A549 treated with DMSO at 1 μM for 4 hours (cell line): ENCODE results near the gene PRR7. TPM values are rescaled to one million over a fixed set of nuclear protein-coding genes. Genes with fewer than 3 reads are reported as not detected.

ENCODE experiments used
- total RNA-seq: library from RNA; stranded (reverse); fragments of 200-300 nt; extraction: Qiagen RNA extraction; gene quantifications from 5 replicates; pipeline ENCODE4 v1.2.3, GENCODE V29; 2022; ENCODE audit warnings: low read depth

Gene PRR7, protein sequence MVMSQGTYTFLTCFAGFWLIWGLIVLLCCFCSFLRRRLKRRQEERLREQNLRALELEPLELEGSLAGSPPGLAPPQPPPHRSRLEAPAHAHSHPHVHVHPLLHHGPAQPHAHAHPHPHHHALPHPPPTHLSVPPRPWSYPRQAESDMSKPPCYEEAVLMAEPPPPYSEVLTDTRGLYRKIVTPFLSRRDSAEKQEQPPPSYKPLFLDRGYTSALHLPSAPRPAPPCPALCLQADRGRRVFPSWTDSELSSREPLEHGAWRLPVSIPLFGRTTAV
- 13.5 to 37.0 TPM (median 31.3 TPM) in 5 replicates for total RNA-seq

DNA sequence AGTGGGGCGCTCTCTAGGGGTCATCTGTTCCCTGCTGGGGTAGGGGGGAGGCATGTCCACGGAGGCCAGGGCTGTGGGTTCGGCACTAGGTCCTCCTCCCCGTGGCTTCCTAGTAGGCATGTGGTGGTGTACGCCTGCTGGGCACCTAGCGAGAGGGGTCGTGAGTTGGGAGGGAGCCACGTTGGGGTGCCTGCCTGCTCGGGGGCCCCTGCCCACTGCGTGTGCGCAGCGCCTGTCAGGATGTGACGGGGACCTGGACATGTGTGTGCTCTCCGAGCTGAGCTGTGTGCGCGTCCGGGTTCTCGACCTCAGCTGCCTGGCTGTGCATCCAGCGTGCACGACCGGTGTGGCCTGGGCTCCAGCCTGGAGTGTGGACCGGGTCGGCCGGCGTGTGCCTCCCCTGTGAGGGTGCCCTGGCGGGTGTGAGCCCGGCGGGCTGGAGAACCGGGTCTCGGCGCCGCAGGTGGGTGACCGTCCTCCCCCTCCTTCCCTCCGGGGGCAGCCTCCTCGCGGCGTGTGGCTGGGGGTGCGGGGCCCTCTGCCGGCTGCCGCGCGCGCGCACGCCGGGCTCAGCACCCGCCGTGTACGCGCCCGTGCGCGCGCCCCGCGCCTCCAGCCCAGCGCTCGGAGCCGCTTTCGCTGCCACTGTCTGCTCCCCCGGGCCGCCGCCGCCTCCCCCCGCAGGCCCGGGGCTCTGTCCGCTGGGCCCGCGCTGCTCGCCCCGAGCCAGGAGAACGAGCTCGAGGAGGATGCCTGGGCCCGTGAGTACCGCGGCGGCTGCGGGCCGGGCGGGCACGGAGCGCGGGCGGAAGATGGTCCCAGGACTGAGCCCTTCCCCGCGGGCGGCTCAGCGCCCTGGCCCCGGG is at the start of gene PRR7:
PRR7 (plus strand) TSS at position 615 of the 866 bp plus-strand sequence. CDS start 8,254 bp downstream, outside the sequence.

DNA sequence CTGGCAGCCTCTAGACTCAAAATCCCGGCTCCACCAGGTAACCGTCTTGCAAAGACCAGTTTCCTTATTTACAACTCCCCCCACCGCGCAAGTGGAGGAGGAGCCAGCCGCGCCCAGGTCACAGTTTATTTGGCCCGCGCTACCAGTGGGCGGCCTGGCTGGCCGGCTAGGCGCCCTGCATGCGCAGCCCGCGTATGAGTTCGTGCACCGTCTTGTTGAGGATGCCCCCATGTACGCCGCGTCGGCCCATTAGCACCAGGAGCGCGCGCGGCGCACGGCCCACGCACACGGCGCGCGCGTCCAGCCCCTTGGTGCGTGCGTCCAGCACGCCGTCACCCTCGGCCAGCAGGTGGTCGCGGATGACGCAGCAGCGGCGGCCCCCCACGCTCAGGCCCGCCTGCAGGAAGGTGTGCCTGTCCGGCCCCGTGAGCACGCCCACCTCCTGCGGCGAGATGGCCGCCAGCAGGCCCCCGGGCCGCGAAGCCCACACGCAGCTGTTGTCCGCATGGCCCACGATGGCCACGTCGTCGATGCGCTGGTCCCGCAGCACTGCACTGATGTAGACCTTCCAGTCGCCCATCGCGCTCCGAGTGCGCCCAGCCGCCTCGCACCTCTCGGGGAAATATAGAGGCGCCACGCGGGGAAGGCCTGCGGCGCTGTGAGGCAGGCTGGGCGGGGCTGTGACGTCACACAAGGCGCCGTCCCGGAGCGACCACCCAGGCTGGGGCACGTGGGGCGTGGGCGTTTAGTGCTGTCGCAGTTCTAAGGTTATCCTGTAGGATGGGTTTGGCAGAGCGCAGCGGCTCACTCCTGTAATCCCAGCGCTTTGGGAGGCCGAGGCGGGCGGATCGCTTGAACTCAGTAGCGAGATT is 46.4 kb upstream of the PRR7 start, which contains the start of gene PFN3:
PFN3 (minus strand) TSS at position 665 of the 872 bp plus-strand sequence; CDS start at position 580, 85 bp downstream.

DNA sequence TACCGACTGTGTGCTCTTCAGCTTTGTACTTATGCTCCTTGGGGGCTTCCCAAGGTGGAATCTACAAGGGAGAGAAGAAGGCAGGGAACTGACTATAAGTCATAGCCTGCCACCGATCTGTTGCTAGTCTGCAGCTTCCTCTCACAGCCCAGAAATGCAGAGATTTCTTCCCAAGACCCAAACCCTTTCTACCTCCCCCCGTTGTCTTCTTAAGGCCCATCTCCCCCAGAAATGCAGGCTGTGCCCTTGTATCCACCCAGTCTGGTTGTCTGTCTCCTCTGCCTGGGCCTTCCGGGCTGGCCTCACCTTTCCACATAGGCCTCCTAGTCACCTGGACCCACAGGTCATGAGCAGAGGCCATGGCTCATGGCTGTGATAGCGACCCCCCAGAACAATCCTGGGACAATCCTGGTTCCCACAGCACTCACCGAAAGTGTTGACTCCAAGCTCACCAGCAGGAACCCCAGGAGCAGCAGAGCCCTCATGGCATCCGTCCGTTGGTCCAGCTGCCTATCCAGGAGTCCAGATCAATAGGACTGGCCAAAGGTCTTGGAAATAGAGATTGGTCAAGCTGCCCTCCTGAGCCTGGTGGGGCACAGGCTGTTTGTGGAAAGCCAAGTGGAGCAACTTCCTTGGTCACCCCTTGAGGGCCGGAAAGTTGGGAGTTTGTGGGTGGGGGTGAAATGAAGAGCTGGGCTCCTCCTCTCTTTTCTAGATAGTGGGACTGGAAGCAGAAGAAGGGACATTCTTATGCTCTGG is 37.4 kb upstream of the PRR7 start, which contains the start of gene F12:
F12 (minus strand) TSS at position 522 of the 759 bp plus-strand sequence; CDS start at position 485, 37 bp downstream.

DNA sequence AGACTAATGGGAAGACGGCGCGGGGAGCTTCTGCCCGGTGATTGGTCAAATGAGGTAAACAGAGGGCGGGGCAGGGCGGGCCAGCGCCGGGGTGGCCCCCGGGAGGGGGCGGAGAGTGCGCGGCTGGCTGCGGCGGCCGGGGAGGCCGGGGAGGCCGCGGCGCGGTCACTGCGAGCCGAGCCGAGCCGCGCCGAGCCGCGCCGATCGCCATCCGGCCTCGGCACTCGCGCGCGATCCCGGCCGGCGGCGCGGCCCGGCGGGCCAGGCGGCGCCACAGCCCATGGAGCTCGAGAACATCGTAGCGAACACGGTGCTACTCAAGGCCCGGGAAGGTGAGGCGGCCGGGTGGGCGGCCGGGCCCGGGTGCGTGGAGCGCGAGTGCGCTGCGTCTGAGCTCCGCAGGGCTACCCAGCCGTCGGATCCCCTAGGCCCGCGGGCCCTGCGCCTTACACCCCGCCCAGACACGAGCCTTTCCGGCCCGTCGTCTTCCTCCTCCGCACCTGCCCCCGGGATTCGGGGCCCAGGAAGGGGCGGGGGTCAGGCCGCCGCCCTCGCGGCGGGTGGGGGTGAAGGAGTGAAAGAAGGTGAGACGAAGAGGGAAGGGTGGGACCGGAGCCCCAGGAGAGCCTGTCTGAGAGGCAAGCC is 19.9 kb upstream of the PRR7 start, which contains the start of gene GRK6:
GRK6 (plus strand) TSS at position 111 of the 645 bp plus-strand sequence; CDS start at position 281, 170 bp downstream.

DNA sequence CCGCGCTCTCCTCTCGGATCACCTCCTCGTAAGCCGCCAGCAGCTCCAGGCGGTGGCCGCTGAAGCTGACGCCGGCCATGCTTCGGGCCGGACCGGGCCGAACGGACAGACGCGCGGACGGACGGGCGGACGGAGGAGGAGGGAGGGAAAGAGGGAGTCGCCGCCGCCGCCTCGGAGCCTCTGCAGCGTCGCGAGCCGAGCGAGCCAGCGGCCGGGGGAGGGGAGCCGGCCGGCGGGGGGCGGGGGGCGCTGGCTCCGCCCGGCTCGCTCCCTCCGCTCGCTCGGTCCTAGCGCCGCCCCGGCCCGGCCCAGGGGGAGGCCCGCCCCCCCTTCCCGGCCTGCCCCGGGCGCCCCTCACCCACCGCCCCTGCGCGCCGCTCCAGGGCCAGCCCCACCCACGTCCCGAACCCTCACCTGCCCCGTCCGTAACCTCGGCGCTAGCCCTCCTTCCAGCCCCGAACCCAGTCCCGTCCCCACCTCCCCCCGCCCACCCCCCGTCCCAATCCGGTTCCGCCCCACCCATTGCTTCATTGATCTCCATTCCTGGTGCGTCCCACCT is 26.9 kb downstream of the PRR7 start, which contains the start of gene DBN1:
DBN1 (minus strand) TSS at position 192 of the 559 bp plus-strand sequence; CDS start at position 79, 113 bp downstream.

DNA sequence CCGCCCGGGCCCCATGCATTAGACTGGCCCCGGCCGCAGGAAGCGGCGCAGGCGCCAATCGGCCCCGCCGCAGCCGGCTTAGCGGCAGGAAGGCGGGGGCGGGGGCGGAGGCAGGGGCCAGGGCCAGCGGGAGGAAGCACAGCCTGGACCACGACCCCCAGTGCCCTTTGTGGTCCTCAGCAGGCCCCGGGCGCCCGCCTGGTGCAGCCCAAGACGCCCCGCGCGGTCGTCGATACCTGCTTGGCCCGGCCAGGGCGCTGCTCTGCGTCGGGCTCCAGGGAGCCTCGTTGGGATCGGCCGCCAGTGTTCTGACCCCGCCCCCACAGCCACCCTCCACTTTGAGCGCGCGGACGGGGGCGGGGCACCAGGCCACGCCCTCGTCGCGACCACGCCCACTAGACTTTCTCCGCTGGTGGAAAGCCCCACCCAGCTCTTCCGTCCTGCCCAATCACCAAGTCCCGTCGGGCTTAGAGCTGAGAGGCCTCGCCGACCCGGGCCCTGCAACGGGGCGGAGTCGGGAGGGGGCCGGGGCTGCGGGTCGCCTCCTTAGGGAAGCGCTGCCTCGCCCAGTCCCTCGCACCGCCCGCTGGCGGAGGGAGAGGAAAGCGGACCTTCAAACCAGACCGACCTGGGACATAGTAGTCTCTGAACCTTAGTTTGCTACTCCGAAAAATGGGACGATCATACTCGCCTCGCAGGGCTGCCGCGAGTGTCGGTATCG is 50.8 kb downstream of the PRR7 start, which contains the start of gene PDLIM7:
PDLIM7 (minus strand) TSS at position 313 of the 721 bp plus-strand sequence. CDS start 1,092 bp downstream, outside the sequence.

Other genes starting within 250 kb of the PRR7 start
- 23.6 to 29.0 TPM (median 25.9 TPM) in 5 replicates for gene RAB24, start 143.1 kb upstream of the PRR7 start, total RNA-seq
- 286 to 389 TPM (median 365 TPM) in 5 replicates for gene PRELID1, start 143.0 kb upstream of the PRR7 start, total RNA-seq
- 11.4 to 22.4 TPM (median 16.5 TPM) in 5 replicates for gene MXD3, start 134.9 kb upstream of the PRR7 start, total RNA-seq
- 172 to 250 TPM (median 197 TPM) in 5 replicates for gene LMAN2, start 95.1 kb upstream of the PRR7 start, total RNA-seq
- 2.9 to 8.2 TPM (median 6.1 TPM) in 5 replicates for gene RGS14, start 88.9 kb upstream of the PRR7 start, total RNA-seq
- gene SLC34A1, start 62.4 kb upstream of the PRR7 start, total RNA-seq = 0.04 TPM in 1 of 5 replicates, not detected in the others
- not detected in 5 replicates for gene PFN3, start 46.2 kb upstream of the PRR7 start, total RNA-seq
- 13.8 to 24.7 TPM (median 20.7 TPM) in 5 replicates for gene F12, start 37.2 kb upstream of the PRR7 start, total RNA-seq
- gene GRK6, start 20.1 kb upstream of the PRR7 start, total RNA-seq = 22.2 to 29.4 TPM (median 24.8 TPM) in 5 replicates
- gene DBN1, start 26.8 kb downstream of the PRR7 start, total RNA-seq = 55.6 to 80.1 TPM (median 63.8 TPM) in 5 replicates
- 82.0 to 110 TPM (median 88.5 TPM) in 5 replicates for gene PDLIM7, start 50.8 kb downstream of the PRR7 start, total RNA-seq
- gene DOK3, start 63.0 kb downstream of the PRR7 start, total RNA-seq = 3.3 to 7.5 TPM (median 4.3 TPM) in 5 replicates
- 111 to 190 TPM (median 121 TPM) in 5 replicates for gene DDX41, start 70.1 kb downstream of the PRR7 start, total RNA-seq
- 18.0 to 33.3 TPM (median 28.4 TPM) in 5 replicates for gene FAM193B, start 107.7 kb downstream of the PRR7 start, total RNA-seq
- 262 to 315 TPM (median 273 TPM) in 5 replicates for gene TMED9, start 145.4 kb downstream of the PRR7 start, total RNA-seq
- 19.6 to 29.3 TPM (median 26.1 TPM) in 5 replicates for gene B4GALT7, start 153.3 kb downstream of the PRR7 start, total RNA-seq